ENCODE measurements around the gene GTSF1L.

GTSF1L gene

DNA sequence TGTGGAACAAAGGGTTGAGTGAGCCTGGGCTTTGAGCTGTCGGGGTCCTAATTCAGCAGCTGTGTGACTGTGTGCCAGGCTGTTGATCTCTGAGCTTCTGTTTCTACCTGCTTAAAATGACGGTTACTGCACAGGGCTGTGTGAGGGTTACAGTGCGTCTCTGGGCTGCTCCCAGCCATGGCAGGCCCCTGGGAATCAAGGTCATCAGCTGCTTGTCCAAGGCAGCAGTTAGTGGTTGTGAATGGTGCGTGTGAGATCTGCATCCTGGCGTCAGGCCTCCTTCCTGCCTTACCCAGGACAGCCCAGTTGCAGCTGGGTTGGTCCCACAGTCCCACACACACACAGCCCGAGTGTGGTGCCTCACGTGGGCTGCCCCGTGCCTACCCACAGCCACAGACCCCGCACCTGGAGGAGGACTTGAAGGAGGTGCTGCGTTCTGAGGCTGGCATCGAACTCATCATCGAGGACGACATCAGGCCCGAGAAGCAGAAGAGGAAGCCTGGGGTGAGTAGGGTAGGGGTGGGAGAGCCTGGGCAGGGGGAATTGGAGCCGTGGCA, 15.6 kb downstream of the GTSF1L start:
- TF ChIP-seq, protein P1, sequence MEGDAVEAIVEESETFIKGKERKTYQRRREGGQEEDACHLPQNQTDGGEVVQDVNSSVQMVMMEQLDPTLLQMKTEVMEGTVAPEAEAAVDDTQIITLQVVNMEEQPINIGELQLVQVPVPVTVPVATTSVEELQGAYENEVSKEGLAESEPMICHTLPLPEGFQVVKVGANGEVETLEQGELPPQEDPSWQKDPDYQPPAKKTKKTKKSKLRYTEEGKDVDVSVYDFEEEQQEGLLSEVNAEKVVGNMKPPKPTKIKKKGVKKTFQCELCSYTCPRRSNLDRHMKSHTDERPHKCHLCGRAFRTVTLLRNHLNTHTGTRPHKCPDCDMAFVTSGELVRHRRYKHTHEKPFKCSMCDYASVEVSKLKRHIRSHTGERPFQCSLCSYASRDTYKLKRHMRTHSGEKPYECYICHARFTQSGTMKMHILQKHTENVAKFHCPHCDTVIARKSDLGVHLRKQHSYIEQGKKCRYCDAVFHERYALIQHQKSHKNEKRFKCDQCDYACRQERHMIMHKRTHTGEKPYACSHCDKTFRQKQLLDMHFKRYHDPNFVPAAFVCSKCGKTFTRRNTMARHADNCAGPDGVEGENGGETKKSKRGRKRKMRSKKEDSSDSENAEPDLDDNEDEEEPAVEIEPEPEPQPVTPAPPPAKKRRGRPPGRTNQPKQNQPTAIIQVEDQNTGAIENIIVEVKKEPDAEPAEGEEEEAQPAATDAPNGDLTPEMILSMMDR (IDR thresholded peaks at IDR 0.05; ENCODE audit: low read depth, low read length), result no peak
- TF ChIP-seq MYC (IDR thresholded peaks at IDR 0.05; ENCODE audit: low read depth, low read length) (no peak), POLR2A (IDR thresholded peaks at IDR 0.05; ENCODE audit: extremely low read depth, insufficient read length) (no peak)
- TF ChIP-seq, protein P2, sequence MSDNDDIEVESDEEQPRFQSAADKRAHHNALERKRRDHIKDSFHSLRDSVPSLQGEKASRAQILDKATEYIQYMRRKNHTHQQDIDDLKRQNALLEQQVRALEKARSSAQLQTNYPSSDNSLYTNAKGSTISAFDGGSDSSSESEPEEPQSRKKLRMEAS (IDR thresholded peaks at IDR 0.05; ENCODE audit: low read depth, low read length), result no peak
- H3K4me3 ChIP-seq (ENCODE audit: low read depth, low read length), result no peak overlapping the region
- DNase-seq (ENCODE audit: low read depth), result no peak

DNA sequence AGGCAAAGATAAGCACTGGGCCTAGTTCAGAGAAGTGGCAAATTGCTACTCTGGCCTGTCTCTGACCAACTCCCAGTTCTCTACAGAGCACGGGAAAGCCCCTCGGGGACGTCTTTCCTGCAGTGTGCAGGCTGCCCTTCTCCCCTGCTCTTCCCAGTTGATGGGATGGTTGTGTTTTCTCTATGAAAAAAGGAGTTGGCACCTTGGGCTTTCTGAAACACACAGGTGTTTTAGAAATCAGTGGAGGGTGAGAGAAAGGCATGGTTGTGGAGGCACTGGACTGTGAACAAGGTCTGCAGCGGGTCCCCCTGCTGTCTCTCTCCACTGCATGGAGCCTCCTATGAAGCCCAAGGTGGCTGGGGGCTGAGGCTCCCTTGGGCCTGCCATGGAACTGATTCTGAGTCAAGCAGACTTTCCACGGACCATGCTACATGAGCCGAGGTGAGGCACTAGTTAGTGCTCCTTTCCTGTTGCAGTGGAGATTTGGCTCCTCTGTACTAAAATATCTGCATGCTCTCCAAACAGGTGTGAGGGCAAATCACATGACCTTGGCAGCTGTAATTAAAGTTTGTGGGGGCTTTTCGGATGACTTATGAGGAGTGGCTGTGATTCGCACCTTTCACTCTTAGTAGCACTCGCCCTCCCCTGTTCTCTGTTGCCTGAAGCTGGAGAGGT, 16.3 kb downstream of the GTSF1L start:
- TF ChIP-seq, protein P1 (IDR thresholded peaks at IDR 0.05; ENCODE audit: low read depth, low read length), result no peak
- TF ChIP-seq POLR2A (IDR thresholded peaks at IDR 0.05; ENCODE audit: extremely low read depth, insufficient read length), result no peak
- TF ChIP-seq, protein P2 (IDR thresholded peaks at IDR 0.05; ENCODE audit: low read depth, low read length), result no peak
- TF ChIP-seq MYC (IDR thresholded peaks at IDR 0.05; ENCODE audit: low read depth, low read length), result no peak
- DNase-seq (ENCODE audit: low read depth), result no peak

DNA sequence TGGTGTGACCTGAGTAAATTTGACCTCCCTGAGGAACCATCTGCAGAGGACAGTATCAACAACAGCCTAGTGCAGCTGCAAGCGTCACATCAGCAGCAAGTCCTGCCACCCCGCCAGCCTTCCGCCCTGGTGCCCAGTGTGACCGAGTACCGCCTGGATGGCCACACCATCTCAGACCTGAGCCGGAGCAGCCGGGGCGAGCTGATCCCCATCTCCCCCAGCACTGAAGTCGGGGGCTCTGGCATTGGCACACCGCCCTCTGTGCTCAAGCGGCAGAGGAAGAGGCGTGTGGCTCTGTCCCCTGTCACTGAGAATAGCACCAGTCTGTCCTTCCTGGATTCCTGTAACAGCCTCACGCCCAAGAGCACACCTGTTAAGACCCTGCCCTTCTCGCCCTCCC, 24.3 kb downstream of the GTSF1L start:
- H3K4me3 ChIP-seq (ENCODE audit: low read depth, low read length), result no peak overlapping the region
- no peak for TF ChIP-seq POLR2A (IDR thresholded peaks at IDR 0.05; ENCODE audit: extremely low read depth, insufficient read length)
- TF ChIP-seq, protein P2 (IDR thresholded peaks at IDR 0.05; ENCODE audit: low read depth, low read length), result no peak
- no peak for TF ChIP-seq MYC (IDR thresholded peaks at IDR 0.05; ENCODE audit: low read depth, low read length)
- TF ChIP-seq, protein P1 (IDR thresholded peaks at IDR 0.05; ENCODE audit: low read depth, low read length), result no peak
- no peak for DNase-seq (ENCODE audit: low read depth)

More for the DNA sequence above, 16.3 kb downstream of the GTSF1L start:
- H3K4me3 ChIP-seq (ENCODE audit: low read depth, low read length), result no peak overlapping the region

DNA sequence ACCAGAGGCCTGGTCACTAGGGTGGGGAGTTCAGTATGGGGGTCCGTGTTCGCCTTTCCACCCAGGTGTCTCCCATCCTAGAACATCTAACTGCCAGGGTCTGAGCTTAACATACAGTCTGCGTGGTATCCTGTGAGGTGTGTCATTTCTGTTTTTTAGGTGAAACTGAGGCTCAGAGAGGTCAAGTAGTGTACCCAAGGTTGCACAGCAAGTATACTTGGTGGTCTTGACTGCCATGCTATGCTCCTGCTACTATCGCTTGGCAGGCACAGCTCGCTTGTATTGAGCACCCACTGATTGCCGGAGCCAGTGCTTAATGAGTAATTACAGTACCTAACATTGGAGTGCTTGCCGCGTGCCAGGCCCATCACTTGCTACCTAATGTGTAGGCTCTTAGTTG, 26.2 kb downstream of the GTSF1L start:
- no peak for TF ChIP-seq MYC (IDR thresholded peaks at IDR 0.05; ENCODE audit: low read depth, low read length)
- TF ChIP-seq, protein P2 (IDR thresholded peaks at IDR 0.05; ENCODE audit: low read depth, low read length), result no peak
- TF ChIP-seq POLR2A (IDR thresholded peaks at IDR 0.05; ENCODE audit: extremely low read depth, insufficient read length), result no peak
- TF ChIP-seq, protein P1 (IDR thresholded peaks at IDR 0.05; ENCODE audit: low read depth, low read length), result no peak
- no peak for DNase-seq (ENCODE audit: low read depth)
- H3K4me3 ChIP-seq (ENCODE audit: low read depth, low read length), result no peak overlapping the region

DNA sequence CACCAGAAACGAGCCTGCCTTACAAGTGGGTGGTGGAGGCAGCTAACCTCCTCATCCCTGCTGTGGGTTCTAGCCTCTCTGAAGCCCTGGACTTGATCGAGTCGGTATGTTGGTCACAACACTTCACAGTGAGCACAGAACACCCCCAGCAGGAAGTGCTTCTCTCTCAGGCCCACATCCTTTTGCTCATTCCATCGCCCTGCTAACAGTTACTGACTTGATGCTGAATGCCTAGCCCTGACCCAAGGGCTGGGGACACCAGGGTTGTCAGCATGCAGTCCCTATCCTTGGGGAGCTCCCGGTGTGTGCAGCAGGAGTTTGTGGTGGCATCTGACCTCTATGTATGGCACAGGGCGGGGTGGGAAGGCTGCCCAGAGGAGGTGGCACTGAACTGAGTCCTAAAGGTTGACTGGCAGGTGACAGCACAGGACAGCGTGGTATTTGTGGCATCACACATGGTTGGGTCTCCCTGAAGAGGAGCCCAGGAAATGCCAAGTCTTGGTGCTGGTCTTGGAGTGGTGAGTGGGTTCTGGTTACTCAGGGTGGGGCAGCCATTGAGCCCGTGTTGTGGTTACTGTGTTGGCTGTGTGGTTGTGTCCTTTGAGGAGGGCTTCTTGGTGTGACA, 26.7 kb downstream of the GTSF1L start:
- DNase-seq (ENCODE audit: low read depth), result no peak
- H3K4me3 ChIP-seq (ENCODE audit: low read depth, low read length), result no peak overlapping the region
- TF ChIP-seq POLR2A (IDR thresholded peaks at IDR 0.05; ENCODE audit: extremely low read depth, insufficient read length) (no peak), MYC (IDR thresholded peaks at IDR 0.05; ENCODE audit: low read depth, low read length) (no peak)
- TF ChIP-seq, protein P2 (IDR thresholded peaks at IDR 0.05; ENCODE audit: low read depth, low read length), result no peak
- TF ChIP-seq, protein P1 (IDR thresholded peaks at IDR 0.05; ENCODE audit: low read depth, low read length), result no peak

Measured in NB4 (cell line).